T follicular helper cell (primary cell): ENCODE results near the gene ST7.

ENCODE experiments used
- DNase-seq: peaks from one replicate; pipeline ENCODE4 v3.0.0-alpha.2; 2020; ENCODE audit warnings: low read depth

The ST7 gene

DNA sequence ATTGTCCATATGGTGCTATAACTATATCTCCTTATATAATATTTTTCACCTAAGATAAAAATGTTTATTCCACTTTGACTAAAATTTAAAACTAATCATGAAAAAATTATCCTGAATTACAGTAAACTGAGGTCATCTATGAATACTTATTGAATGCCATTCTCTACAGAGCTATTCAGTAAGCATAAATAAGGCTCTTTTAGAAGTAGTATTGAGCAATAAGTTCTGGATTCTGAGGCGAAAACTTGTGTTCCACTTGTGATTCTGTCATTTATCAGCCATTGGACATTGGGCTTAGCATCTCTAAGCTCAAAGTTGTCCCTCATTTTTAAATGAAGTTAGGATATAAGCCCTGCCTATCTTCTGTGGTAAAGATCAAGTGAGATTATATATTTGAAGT lies 238.8 kb downstream of the ST7 start:
- DNase-seq, result no peak

DNA sequence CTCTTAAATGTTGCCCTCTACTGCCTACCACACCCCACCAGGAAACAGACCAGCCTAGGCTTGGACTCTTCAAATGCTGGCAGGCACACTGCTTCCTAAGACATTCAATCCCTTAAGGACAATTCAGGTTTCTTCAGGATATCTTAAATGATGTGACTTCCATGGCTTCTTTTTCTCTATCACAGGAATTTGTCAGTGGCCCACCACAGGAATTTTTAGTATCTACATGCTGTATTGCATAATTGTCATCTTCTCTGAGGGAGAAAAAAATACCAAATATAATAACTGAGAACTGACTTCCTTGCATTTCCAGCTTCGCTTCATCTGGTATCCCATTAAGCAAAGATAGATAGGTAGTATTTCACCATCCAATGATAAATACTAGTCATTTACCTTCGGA lies 240.3 kb downstream of the ST7 start:
- DNase-seq, result no peak

GRCh38 chr7:117194445-117194844 lies 241.1 kb downstream of the ST7 start:
- no peak for DNase-seq

- no peak for DNase-seq
Measured at GRCh38 chr7:117195361-117196029, 242.2 kb downstream of the ST7 start.

DNA sequence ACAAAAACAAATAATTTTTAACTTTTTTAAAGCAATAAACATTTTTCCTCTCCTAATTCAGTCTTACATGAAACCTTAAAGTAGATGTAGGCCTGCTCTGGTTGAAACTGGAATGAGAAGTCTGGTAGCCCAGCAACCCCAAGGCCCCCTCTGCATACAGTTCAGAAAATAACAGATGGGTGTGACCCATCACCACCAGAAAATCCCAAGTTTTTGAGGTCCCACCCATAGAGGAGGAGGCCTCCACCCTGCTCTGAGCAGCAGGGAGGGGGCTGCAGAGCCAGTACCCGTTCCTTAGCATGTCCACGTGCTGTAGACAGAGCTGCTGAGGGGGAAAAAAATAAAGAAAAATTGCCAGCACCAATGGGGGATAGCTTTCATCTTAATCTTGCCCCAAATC lies 246.8 kb downstream of the ST7 start:
- DNase-seq, result no peak

DNA sequence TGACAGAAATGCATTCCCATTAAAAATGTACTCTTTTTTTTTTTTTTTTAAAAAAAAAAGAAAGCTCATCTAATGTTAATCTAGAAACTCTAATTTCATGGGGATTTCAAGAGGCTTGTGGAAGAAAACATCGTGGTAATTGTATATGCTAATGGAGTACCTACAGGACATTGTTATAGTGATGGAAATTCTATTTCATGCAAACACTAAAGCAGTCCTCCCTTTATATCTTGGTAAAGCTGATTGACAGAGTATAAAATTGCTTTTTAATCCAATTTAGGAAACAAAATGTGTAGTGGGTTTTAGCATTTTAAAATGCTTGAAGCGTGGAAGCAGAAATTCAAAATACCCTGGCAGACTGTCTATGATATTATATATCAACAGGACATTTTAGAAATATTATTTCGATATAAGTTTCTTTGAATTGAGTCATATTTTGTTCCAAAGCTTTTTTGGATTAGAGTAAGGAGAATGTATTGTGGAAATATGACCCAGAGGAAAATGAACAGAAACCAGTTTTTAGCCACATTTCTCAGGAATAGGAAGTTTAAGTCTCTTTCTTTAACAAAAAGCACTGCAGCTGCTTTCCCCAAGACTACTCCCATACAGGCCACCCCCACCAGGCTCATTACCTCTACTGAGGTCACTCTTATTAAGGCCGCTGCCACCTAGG lies 247.6 kb downstream of the ST7 start:
- DNase-seq, result no peak

- DNase-seq, result no peak
Measured at GRCh38 chr7:117202511-117202910, 249.2 kb downstream of the ST7 start.

GRCh38 chr7:117203205-117203604 lies 249.9 kb downstream of the ST7 start:
- no peak for DNase-seq

DNA sequence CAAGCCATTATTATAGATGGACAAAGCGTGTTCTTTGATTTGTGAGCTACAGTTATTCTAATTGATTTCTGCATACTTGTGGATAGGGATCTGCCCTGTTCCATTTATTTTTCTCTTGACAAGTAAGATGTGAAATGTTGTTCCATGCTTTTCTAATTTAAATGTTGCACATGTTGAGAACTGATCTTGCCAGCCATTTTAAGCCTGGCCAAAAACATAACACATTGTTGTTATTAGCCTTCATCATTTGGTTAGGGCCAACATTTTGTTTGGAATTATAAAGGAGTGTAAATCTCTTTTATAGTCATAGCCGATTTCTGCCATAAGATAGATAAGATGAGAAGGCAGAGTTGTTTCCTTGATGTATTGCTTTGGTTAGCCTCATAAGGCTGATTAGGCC lies 252.6 kb downstream of the ST7 start:
- no peak for DNase-seq

DNA sequence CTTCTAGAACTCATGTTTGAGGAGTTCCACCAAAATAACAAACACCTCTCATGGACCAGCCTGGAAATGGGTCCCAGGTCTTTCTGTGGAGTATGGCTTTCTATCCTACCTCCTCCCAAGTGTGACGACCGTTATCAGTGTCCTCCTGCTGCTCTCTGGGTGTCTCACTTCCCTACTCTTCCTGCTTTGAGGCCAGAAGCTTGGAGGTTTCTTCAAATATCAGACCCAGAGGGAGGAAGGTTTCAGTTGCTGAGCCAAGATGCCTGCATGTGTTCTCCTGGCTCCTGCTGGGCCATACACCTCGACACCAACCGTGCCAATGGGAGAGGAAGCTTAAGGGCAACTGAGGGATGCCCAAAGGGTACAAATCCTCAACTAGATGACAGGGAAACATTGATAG lies 255.0 kb downstream of the ST7 start:
- no peak for DNase-seq

GRCh38 chr7:117210397-117210796 lies 257.1 kb downstream of the ST7 start:
- DNase-seq, result no peak

GRCh38 chr7:117210908-117211307 lies 257.6 kb downstream of the ST7 start:
- DNase-seq, result no peak

GRCh38 chr7:117211614-117212013 lies 258.3 kb downstream of the ST7 start:
- no peak for DNase-seq

DNA sequence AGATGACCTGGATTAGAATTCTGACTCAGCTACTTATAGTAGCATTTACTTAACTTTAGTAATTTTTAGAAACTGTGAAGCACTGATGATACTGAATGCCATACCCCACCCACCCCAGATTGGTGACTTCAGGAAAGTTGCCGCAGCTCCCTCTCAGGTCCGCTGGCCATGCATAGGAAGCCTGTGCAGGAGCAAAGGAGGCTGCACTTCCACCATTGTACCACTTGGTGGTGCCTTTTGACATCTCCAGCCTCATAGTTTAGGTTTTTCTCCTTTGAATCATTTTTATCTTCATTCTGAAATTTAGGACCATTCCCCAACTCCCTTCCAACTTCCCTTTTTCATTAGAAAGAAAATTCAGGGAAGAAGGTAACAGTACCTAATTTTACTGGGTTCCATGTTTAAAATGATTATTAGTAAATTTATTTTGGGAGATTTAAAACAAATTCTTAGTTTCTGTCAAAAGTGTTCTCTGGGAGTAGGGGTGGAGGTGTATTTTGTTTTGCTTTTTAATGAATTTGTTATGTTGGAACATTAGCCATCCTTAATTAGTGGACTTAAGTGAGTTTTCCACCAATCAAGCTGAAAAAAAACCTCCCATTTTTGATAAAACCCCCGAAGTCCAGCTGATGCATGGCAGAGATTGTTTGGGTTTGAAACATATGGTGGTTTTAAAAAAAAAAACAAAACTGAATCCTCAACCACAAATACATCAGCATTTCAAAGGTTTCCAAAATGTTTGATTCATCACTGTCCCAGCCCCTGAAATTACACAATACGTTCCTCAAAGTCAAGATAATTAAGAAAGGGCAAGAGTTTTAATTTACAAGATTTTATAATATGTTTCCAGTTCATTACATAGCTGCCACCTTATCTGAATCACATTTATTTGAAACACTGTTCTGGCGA lies 259.9 kb downstream of the ST7 start:
- DNase-seq, result peak; percentile 8

DNA sequence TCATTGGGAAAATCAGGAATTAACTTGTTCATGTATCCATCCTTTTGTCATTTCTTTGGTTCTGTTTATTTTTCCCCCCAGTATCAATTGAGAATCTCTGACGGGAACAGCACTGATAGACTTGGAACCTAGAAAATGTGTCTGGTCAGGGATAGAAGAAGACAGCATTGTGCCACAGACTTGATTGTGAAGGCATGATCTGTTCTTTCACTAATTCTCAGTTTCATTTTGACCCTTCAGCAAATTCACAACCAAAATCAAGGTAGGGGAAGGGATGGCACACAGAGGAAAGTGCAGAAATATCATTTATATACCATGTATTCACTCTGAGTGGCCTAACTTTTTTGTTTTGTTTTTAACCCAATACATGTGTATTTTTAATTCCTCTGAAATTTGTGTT lies 262.7 kb downstream of the ST7 start:
- DNase-seq, result no peak

DNA sequence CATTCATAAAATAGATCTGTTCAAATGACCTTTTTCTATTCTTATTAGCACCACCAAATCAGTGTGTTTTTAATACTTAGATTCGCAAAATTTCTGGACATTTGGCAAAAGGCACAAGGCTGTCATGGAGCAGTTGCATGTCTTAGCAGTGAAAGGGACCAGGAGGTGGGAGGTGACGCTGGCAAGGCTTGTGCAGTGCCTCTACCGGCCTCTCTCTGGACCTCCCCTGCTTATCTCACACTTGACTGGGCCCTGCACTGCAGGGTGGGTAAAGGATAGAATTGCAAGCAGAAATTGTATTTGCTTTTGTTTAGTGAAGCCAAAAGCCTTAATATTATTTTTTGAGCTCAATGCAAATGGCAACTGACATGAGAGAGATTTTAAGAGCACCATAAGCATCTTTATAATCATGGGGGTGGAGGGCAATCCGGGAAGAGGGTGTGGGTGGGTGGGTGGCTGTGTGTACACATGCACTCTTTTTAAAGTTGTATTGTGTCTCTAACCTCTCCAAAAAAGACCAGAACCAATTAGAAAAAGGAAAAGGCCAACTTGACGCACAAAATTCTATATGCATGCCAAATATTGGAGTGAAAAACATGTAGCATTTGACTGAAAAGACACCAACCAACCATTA lies 263.3 kb downstream of the ST7 start:
- DNase-seq, result no peak

DNA sequence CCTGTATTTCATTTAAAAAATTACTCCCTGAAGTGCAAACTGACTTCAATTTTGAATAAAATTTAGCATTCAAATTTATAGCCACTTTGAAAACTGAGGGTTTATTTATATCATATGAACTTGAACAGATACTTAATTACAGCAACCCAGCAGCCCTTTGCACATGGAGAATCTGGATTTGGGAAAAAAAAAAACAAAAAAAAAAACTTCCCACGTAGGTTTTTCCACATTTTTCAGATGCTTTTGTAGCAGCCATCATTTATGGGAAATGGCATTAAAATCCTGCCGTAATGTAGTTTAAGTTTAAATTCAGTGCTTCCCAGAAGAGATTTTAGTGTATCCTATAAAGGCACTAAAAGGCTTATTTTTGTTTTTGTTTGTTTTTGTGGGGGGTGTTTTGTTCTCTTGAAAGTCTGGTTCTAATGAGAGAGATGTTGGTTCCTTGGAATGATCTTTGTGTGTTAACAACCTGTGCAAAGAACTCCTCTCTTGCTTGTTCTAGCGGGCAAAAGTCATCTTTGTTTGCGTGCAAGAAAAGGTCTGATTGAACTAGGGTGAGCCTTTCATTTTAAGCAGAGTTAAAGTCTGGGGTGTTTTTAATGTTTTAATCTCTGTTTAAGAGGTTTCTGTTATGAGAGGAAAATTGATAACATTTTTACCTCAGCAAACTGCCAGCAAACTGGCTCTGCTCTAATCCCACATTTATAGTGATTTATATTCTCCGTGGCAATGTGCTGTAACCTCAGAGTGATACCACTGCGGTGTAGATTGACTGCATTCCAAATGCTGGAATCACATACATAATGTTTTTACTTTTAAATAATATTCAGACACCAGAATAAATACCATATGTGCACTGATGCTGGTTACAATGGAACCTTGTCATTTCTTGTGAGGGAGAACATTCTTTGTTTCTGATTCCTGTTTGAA lies 264.1 kb downstream of the ST7 start:
- DNase-seq, result no peak

GRCh38 chr7:117218700-117219099 lies 265.4 kb downstream of the ST7 start:
- no peak for DNase-seq

- DNase-seq, result no peak
Measured at GRCh38 chr7:117219485-117219884, 266.2 kb downstream of the ST7 start.

DNA sequence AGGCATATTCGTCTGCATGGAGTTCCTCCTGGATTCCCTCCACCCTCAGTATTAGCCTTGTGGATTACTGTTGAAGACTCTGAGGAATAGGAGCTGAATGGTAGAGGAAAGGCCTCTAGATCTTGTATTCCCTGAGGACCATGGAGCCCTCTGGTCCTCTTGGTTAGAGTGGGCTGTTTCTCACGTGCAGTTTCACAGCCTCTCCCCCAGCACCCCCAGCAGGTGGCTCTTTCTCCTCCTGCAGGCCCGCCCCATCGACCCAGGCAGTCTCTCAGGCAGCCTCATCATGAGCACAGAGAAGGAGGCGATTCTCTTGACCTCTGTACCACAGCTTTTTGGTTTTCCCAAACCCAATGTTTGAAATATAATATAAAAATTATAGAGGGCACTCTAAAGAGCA lies 267.5 kb downstream of the ST7 start:
- no peak for DNase-seq

DNA sequence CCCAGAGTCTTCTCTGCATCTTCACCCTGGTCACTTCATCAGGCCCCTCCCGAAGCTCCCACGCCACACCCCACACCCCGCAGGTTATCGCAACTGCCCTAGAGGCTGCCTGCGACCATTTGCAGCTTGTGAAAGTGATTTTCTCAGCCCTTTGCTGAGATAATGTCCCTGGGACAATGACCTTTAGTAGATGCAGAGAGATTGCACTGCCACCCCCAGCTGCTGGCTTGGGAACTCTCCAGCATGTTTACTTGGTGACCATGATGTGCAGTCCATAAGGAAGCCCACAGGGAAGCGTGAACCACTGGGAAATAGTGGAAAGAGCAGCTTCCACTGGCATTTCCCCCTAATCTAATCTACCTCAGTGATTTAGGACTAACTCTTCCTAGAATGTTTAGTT lies 272.2 kb downstream of the ST7 start:
- DNase-seq, result no peak
